ENCODE results near the gene PNPLA6.

GRCh38 chr19:7602240-7602934 lies 66.9 kb downstream of the PNPLA6 start:
- TF ChIP-seq CTCF (IDR thresholded peaks at IDR 0.05) (no peak), POLR2A (IDR thresholded peaks at IDR 0.05) (no peak)

All from right lobe of liver (tissue), 4 donors.